ENCODE results near the gene RPL34.

DNA sequence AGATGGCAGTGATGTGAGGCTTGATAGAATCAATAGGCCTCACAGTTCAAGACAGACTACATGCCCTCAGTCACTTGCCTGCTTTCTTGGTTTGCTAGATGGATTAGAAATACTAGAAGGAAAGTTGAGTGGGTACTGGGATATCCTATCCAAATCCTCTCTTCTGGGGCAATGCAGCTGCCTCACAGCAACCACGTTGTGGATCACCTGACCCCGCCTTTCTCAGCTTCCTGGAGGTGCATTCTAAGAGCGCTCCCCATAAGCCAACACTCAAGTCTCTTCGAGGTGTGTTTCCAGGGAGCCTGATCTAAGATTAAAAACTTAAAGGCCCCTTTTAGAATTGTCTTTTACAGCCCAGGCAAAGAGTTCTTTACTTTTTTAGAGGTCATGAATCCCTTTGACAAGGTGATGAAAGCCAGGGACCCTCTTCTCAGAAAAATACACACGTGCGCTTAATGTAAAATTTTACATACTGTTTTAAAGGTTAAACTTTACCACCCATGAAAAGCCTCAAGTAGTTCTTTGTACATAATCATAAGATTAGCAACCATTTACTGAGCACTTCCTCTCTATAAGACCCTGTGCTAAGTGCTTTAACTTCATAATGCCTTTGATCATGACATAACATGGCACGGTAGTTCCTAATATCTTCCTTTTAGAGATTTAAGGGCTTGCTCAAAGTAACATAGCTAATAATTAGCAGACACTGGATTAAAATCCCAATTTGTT lies 840 bp upstream of the RPL34 start:
- TF ChIP-seq, protein P1, sequence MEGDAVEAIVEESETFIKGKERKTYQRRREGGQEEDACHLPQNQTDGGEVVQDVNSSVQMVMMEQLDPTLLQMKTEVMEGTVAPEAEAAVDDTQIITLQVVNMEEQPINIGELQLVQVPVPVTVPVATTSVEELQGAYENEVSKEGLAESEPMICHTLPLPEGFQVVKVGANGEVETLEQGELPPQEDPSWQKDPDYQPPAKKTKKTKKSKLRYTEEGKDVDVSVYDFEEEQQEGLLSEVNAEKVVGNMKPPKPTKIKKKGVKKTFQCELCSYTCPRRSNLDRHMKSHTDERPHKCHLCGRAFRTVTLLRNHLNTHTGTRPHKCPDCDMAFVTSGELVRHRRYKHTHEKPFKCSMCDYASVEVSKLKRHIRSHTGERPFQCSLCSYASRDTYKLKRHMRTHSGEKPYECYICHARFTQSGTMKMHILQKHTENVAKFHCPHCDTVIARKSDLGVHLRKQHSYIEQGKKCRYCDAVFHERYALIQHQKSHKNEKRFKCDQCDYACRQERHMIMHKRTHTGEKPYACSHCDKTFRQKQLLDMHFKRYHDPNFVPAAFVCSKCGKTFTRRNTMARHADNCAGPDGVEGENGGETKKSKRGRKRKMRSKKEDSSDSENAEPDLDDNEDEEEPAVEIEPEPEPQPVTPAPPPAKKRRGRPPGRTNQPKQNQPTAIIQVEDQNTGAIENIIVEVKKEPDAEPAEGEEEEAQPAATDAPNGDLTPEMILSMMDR (IDR thresholded peaks at IDR 0.05): no peak
- TF ChIP-seq POLR2A (IDR thresholded peaks at IDR 0.05): no peak

All from uterus (tissue), 2 donors.